Smooth muscle cell (in vitro differentiated cells): ENCODE data around the gene PAX7. TPM values are rescaled to one million over a fixed set of nuclear protein-coding genes. Genes with fewer than 3 reads are reported as not detected.

Experiments used
- DNase-seq: peaks from one replicate; lab custom pipeline; 2025; ENCODE audit not compliant: unreplicated experiment; lab: John Stamatoyannopoulos, UW
- H2AFZ ChIP-seq: fragments of 200-600 bp; sonication (generic); 2 replicates; pipeline ENCODE4 v1.6.0; 2016; ENCODE audit warnings: antibody characterized with exemption, low read depth, mild to moderate bottlenecking
- H3F3A ChIP-seq: fragments of 200-600 bp; sonication (generic); 2 replicates; pipeline ENCODE4 v1.6.0; 2017; ENCODE audit warnings: antibody characterized with exemption, low read depth
- H3K27ac ChIP-seq: fragments of 200-600 bp; sonication (generic); 2 replicates; pipeline ENCODE4 v1.5.1; 2016; ENCODE audit warnings: low read depth, mild to moderate bottlenecking
- H3K27me3 ChIP-seq: fragments of 200-600 bp; sonication (generic); 2 replicates; pipeline ENCODE4 v1.6.1; 2016; ENCODE audit warnings: low read depth, mild to moderate bottlenecking
- H3K36me3 ChIP-seq: fragments of 200-600 bp; sonication (generic); 2 replicates; pipeline ENCODE4 v1.5.1; 2016; ENCODE audit warnings: low read depth
- H3K4me1 ChIP-seq: fragments of 200-600 bp; sonication (generic); 2 replicates; pipeline ENCODE4 v1.5.1; 2016; ENCODE audit warnings: low read depth
- H3K4me2 ChIP-seq: fragments of 200-600 bp; sonication (generic); 2 replicates; pipeline ENCODE4 v1.6.0; 2016; ENCODE audit warnings: mild to moderate bottlenecking
- H3K4me3 ChIP-seq: fragments of 200-600 bp; sonication (generic); 2 replicates; pipeline ENCODE4 v1.5.1; 2016; ENCODE audit warnings: mild to moderate bottlenecking
- H3K79me2 ChIP-seq: fragments of 200-600 bp; sonication (generic); 2 replicates; pipeline ENCODE4 v1.6.0; 2016; ENCODE audit warnings: low read depth, mild to moderate bottlenecking
- H3K9ac ChIP-seq: fragments of 200-600 bp; sonication (generic); 2 replicates; pipeline ENCODE4 v1.6.0; 2016; ENCODE audit warnings: low read depth
- H3K9me3 ChIP-seq: fragments of 200-600 bp; sonication (generic); replicated peaks from 2 replicates; pipeline ENCODE4 v1.5.1; 2016; ENCODE audit warnings: low read depth
- H4K20me1 ChIP-seq: fragments of 200-600 bp; sonication (generic); 2 replicates; pipeline ENCODE4 v1.6.0; 2016; ENCODE audit warnings: low read depth
- WGBS: methylation state at CpG from one replicate; pipeline ENCODE4 v1.1.7; 2016; ENCODE audit warnings: low lambda C conversion rate; 5-methylcytosine and 5-hydroxymethylcytosine counted together
- polyA plus RNA-seq: library from polyadenylated mRNA; unstranded; fragments of >200 nt; fragmentation: Nextera tagmentation; extraction: Ambion mirVana; gene quantifications from 2 replicates; pipeline ENCODE4 v1.2.1, GENCODE V29; 2016
- total RNA-seq: library from RNA; depleted of rRNA; stranded (reverse); fragments of >200 nt; gene quantifications from 2 replicates; pipeline ENCODE4 v1.2.3, GENCODE V29; 2014
- TF ChIP-seq, protein P1 (sequence below): fragments of 200-600 bp; sonication (generic); IDR thresholded peaks from 2 replicates; pipeline ENCODE4 v1.5.1; 2017; ENCODE audit warnings: borderline replicate concordance, mild to moderate bottlenecking, antibody characterized with exemption; ENCODE audit not compliant: insufficient read depth, poor library complexity, severe bottlenecking

Gene PAX7
- total and polyA plus RNA-seq, 2 experiments from 2014 or later = not detected

DNA sequence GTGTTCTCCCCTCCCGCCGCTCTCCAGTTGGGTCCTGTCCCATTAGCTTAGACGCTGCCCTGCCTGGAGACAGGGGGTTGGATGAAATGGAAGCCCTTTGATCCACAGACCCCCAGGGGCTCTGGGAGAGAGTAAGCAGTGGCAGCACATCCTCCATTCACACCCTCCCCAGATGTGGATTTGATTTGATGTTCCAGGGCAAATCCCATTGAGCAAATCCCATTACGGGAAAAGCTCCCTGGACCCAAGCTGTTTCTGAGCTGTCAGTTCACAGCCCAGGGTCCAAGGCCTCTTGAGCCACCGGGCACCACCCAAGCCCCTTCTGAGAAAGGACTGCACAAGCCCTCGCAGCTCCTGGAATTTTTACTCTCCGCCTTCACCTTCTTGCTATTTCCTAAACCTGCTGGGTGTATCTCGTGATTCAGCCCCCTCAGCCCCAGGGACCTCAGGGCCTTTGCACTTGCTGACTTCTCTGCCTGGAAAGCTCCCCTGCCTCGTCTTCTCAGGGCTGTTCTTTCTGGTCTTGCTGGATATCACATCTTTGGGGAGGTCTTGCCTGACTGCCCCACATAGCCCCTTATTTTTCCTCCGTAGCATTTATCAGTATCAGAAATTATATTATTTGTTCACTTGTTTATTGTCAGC lies 101.1 kb downstream of the PAX7 start:
- no peak for DNase-seq
- Histone ChIP-seq H3K36me3 (no peaks in the 10 kb centered on the region), H3K27ac (no peak overlapping the region), H3K79me2 (no peaks in the 10 kb centered on the region), H3K27me3 (peaks cover 25% of the 10 kb centered on the region), H3K9ac (no peak overlapping the region), H3K4me1 (no peaks in the 10 kb centered on the region), H2AFZ (no peak overlapping the region), H4K20me1 (no peaks in the 10 kb centered on the region), H3F3A (no peaks in the 10 kb centered on the region), H3K9me3 (no peaks in the 10 kb centered on the region), H3K4me3 (no peak overlapping the region), H3K4me2 (no peak overlapping the region)
- 86% methylated on average over 10 of the region's 10 CpGs for whole genome bisulfite sequencing
- TF ChIP-seq, protein P1, sequence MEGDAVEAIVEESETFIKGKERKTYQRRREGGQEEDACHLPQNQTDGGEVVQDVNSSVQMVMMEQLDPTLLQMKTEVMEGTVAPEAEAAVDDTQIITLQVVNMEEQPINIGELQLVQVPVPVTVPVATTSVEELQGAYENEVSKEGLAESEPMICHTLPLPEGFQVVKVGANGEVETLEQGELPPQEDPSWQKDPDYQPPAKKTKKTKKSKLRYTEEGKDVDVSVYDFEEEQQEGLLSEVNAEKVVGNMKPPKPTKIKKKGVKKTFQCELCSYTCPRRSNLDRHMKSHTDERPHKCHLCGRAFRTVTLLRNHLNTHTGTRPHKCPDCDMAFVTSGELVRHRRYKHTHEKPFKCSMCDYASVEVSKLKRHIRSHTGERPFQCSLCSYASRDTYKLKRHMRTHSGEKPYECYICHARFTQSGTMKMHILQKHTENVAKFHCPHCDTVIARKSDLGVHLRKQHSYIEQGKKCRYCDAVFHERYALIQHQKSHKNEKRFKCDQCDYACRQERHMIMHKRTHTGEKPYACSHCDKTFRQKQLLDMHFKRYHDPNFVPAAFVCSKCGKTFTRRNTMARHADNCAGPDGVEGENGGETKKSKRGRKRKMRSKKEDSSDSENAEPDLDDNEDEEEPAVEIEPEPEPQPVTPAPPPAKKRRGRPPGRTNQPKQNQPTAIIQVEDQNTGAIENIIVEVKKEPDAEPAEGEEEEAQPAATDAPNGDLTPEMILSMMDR = no peak

DNA sequence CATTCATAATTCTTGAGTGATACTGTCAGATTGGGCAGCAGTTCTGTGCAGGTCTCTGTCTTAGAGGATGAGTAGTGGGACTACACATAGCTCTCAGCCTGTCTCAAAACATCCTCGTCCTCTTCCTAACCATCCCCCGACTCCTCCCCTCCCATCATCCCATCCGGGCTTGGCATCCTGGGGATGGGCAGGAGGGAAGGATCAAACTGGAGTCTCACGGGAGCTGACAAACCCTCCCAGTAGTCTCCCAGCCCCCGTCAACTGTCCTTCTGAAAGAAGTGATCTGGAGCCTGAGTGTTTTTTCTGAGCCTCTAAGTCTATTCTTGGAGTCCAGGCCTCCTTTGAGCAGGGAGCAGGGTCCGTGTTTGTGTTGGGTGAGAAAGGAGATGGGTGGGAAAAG lies 102.0 kb downstream of the PAX7 start:
- Histone ChIP-seq H3K36me3 (no peaks in the 10 kb centered on the region), H4K20me1 (no peaks in the 10 kb centered on the region), H3K4me1 (no peaks in the 10 kb centered on the region), H3K9ac (no peak overlapping the region), H3K4me3 (no peak overlapping the region), H3K9me3 (no peaks in the 10 kb centered on the region), H3F3A (no peaks in the 10 kb centered on the region), H2AFZ (no peak overlapping the region), H3K79me2 (no peaks in the 10 kb centered on the region), H3K27ac (no peak overlapping the region), H3K4me2 (no peak overlapping the region), H3K27me3 (peaks cover 17% of the 10 kb centered on the region)
- TF ChIP-seq, protein P1 = no peak
- no peak for DNase-seq
- 61% methylated on average over 6 of the region's 6 CpGs for WGBS

GRCh38 chr1:18734001-18734400 lies 103.4 kb downstream of the PAX7 start:
- TF ChIP-seq, protein P1 = no peak
- Histone ChIP-seq H3K9me3 (no peaks in the 10 kb centered on the region), H3K79me2 (no peaks in the 10 kb centered on the region), H4K20me1 (no peaks in the 10 kb centered on the region), H3F3A (no peaks in the 10 kb centered on the region), H3K4me3 (no peak overlapping the region), H2AFZ (no peak overlapping the region), H3K4me2 (no peak overlapping the region), H3K4me1 (no peaks in the 10 kb centered on the region), H3K9ac (no peak overlapping the region), H3K27ac (no peak overlapping the region), H3K27me3 (peaks cover 15% of the 10 kb centered on the region), H3K36me3 (no peaks in the 10 kb centered on the region)
- no peak for DNase-seq
- 89% methylated on average over 15 of the region's 15 CpGs for WGBS
